Measurements from ENCODE around the gene SLC26A11.

DNA sequence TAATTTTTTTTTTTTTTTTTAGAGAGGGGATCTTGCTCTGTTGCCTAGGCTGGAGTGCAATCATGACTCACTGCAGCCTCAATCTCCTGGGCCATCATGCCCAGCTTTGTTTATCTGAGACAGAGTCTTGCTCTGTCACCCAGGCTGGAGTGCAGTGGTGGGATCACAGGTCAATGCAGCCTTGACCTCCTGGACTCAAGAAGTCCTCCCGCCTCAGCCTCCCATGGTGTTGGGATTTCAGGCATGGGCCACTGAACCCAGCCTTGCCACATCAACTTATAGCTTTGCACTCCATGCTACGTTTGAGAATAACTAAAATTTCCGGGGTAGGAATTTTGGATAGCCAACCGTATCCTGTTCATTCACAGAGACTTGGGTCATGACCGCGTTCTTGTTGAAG lies 71.0 kb downstream of the SLC26A11 start:
- TF ChIP-seq TAF1 (IDR thresholded peaks at IDR 0.05; ENCODE audit: borderline replicate concordance, low read depth, low read length), result no peak
- no peak for TF ChIP-seq POLR2A (IDR thresholded peaks at IDR 0.05; ENCODE audit: low read depth, low read length)
- no peak for TF ChIP-seq POLR2AphosphoS5 (IDR thresholded peaks at IDR 0.05; ENCODE audit: low read depth, low read length)

Data from GM12892 (cell line).